Mesothelial cell of epicardium (in vitro differentiated cells): ENCODE measurements around the gene TXLNB. TPM values are rescaled to one million over a fixed set of nuclear protein-coding genes. Genes with fewer than 3 reads are reported as not detected.
"Not testable (repeated sequence)": the region's sequence is repeated elsewhere in the genome, so short reads cannot be mapped to it uniquely, and the experiment has no call there.

Experiments
- DNase-seq, 2 experiments: peaks; one replicate each; pipeline ENCODE4 v3.0.0; 2021; ENCODE audit warnings: low spot score in 2 of 2; ENCODE audit not compliant: unreplicated experiment in 2 of 2
- H3K27ac Mint-ChIP-seq: 2 replicates; pipeline ENCODE4 v1.8.0; 2021; ENCODE audit warnings: mixed read lengths
- H3K27me3 Mint-ChIP-seq: 2 replicates; pipeline ENCODE4 v1.8.0; 2021; ENCODE audit warnings: low read depth, mixed read lengths
- H3K36me3 Mint-ChIP-seq: 2 replicates; pipeline ENCODE4 v1.8.0; 2021; ENCODE audit warnings: mixed read lengths
- H3K4me1 Mint-ChIP-seq: 2 replicates; pipeline ENCODE4 v1.8.0; 2021; ENCODE audit warnings: mixed read lengths
- H3K4me3 Mint-ChIP-seq: 2 replicates; pipeline ENCODE4 v1.8.0; 2021; ENCODE audit warnings: mild to moderate bottlenecking, moderate library complexity, mixed read lengths
- H3K9me3 Mint-ChIP-seq: 2 replicates; pipeline ENCODE4 v1.8.0; 2021; ENCODE audit warnings: mixed read lengths
- CTCF ChIP-seq: fragments of 200-600 bp; sonication (generic); IDR thresholded peaks from one replicate; pipeline ENCODE4 v1.5.0; 2021; ENCODE audit warnings: antibody characterized with exemption; ENCODE audit not compliant: unreplicated experiment
- total RNA-seq: library from RNA; stranded (reverse); gene quantifications from 3 replicates; pipeline ENCODE4 v1.2.1, GENCODE V29; 2021

The TXLNB gene
- total RNA-seq, 1 donor from 2014 or later = 0.67 TPM

GRCh38 chr6:139242457-139243240 is 49.1 kb downstream of the TXLNB start:
- Mint-ChIP-seq H3K9me3 (no peaks in the 10 kb centered on the region), H3K4me1 (peaks cover 54% of the 10 kb centered on the region), H3K27me3 (no peaks in the 10 kb centered on the region), H3K36me3 (no peaks in the 10 kb centered on the region), H3K4me3 (no peak overlapping the region), H3K27ac (no peak overlapping the region)
- TF ChIP-seq CTCF = no peak
- no peak for DNase-seq

GRCh38 chr6:139240161-139241010 is 51.4 kb downstream of the TXLNB start:
- peak in 1 of 2 experiments; percentile 56 for DNase-seq
- Mint-ChIP-seq H3K4me3 (no peak overlapping the region), H3K27me3 (no peaks in the 10 kb centered on the region), H3K4me1 (peaks cover 55% of the 10 kb centered on the region), H3K9me3 (no peaks in the 10 kb centered on the region), H3K27ac (peak overlapping the region; percentile 92), H3K36me3 (no peaks in the 10 kb centered on the region)
- no peak for TF ChIP-seq CTCF

- peaks cover 44% of the 10 kb centered on the region for H3K4me1 Mint-ChIP-seq
- TF ChIP-seq CTCF = no peak
- no peak overlapping the region for H3K4me3 Mint-ChIP-seq
- peak overlapping the region; percentile 65 for H3K27ac Mint-ChIP-seq
- no peaks in the 10 kb centered on the region for H3K27me3 Mint-ChIP-seq
- peaks cover under 1% of the 10 kb centered on the region for H3K36me3 Mint-ChIP-seq
- no peak for DNase-seq
- H3K9me3 Mint-ChIP-seq = peaks cover under 1% of the 10 kb centered on the region
These were observed 52.7 kb downstream of the TXLNB start for GRCh38 chr6:139239064-139239463.

- no peak for TF ChIP-seq CTCF
- H3K27ac Mint-ChIP-seq = no peak overlapping the region
- H3K4me1 Mint-ChIP-seq = peaks cover 29% of the 10 kb centered on the region
- H3K36me3 Mint-ChIP-seq = peaks cover 5% of the 10 kb centered on the region
- no peak overlapping the region for H3K4me3 Mint-ChIP-seq
- no peak for DNase-seq
- peaks cover 17% of the 10 kb centered on the region for H3K9me3 Mint-ChIP-seq
- no peaks in the 10 kb centered on the region for H3K27me3 Mint-ChIP-seq
These were observed 55.7 kb downstream of the TXLNB start for GRCh38 chr6:139236105-139236504.

- H3K27me3 Mint-ChIP-seq = no peaks in the 10 kb centered on the region
- no peak overlapping the region for H3K4me3 Mint-ChIP-seq
- H3K9me3 Mint-ChIP-seq = peaks cover 17% of the 10 kb centered on the region
- H3K36me3 Mint-ChIP-seq = peaks cover 5% of the 10 kb centered on the region
- no peak for DNase-seq
- H3K4me1 Mint-ChIP-seq = peaks cover 24% of the 10 kb centered on the region
- no peak overlapping the region for H3K27ac Mint-ChIP-seq
- TF ChIP-seq CTCF = no peak
These were observed 56.1 kb downstream of the TXLNB start for GRCh38 chr6:139235661-139236060.

- H3K4me3 Mint-ChIP-seq, DNase-seq, H3K36me3 Mint-ChIP-seq, H3K27me3 Mint-ChIP-seq, H3K27ac Mint-ChIP-seq: not testable (repeated sequence)
- H3K4me1 Mint-ChIP-seq = peaks cover 13% of the 10 kb centered on the region
- H3K9me3 Mint-ChIP-seq = peaks cover 17% of the 10 kb centered on the region
These were observed 57.6 kb downstream of the TXLNB start for GRCh38 chr6:139234193-139234592.
